Measurements from ENCODE around the gene SMIM32.

Gene SMIM32

DNA sequence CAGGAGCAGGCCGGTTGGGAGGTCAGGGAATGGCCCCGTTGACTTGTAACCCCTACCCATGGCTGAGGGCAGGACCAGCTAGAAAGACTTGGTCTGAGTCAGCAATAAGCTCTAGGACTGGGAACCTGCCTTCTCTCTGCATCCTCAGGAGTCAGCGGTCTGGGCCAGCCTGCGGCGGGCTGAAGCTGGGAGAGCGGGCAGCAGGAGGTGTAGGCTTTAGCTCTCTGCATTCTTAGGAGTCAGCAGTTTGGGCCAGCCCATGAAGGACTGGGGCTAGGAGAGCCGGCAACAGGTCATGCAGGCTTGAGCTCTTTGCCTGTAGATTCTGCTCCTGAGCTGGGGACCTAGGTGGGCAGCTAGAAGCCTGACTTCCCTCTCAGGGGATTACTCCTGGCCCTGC, 6.4 kb upstream of the SMIM32 start:
- CTCF ChIA-PET: interaction anchor here (1.3 to 2.4 kb wide), 3 partner anchors 11 to 310 kb away, joined by 3 to 8 read pairs (median 6); no protein-coding TSS in a partner anchor
- H3K4me3 ChIP-seq (ENCODE audit: low read depth, low read length): no peak overlapping the region
- no peak for TF ChIP-seq CTCF (IDR thresholded peaks at IDR 0.05; ENCODE audit: insufficient read depth, low read length, missing control alignments)
- POLR2A ChIA-PET: no interaction called here
- DNase-seq (ENCODE audit: low read depth, low spot score): no peak

GRCh38 chr5:136198453-136198852, 5.5 kb upstream of the SMIM32 start:
- ChIA-PET CTCF (interaction anchor here (0.9 to 2.4 kb wide), 2 partner anchors 11 to 13 kb away, joined by 3 to 8 read pairs; no protein-coding TSS in a partner anchor), POLR2A (no interaction called here)
- no peak for TF ChIP-seq CTCF (IDR thresholded peaks at IDR 0.05; ENCODE audit: insufficient read depth, low read length, missing control alignments)
- DNase-seq (ENCODE audit: low read depth, low spot score): no peak
- H3K4me3 ChIP-seq (ENCODE audit: low read depth, low read length): no peak overlapping the region

GRCh38 chr5:136197462-136198142, 4.6 kb upstream of the SMIM32 start:
- CTCF ChIA-PET: interaction anchor here (0.9 to 4.2 kb wide), 2 partner anchors 14 kb away, joined by 3 to 16 read pairs; no protein-coding TSS in a partner anchor

GRCh38 chr5:136195971-136196820, 3.2 kb upstream of the SMIM32 start:
- no peak for TF ChIP-seq CTCF (IDR thresholded peaks at IDR 0.05; ENCODE audit: insufficient read depth, low read length, missing control alignments)
- ChIA-PET POLR2A (no interaction called here), CTCF (interaction anchor here (0.9 to 4.2 kb wide), 3 partner anchors 16 to 22 kb away, joined by 4 to 16 read pairs (median 4); no protein-coding TSS in a partner anchor)
- H3K4me3 ChIP-seq (ENCODE audit: low read depth, low read length): no peak overlapping the region
- DNase-seq (ENCODE audit: low read depth, low spot score): no peak

More at GRCh38 chr5:136197462-136198142, 4.6 kb upstream of the SMIM32 start:
- no peak for DNase-seq (ENCODE audit: low read depth, low spot score)
- TF ChIP-seq CTCF (IDR thresholded peaks at IDR 0.05; ENCODE audit: insufficient read depth, low read length, missing control alignments): no peak
- H3K4me3 ChIP-seq (ENCODE audit: low read depth, low read length): no peak overlapping the region
- POLR2A ChIA-PET: no interaction called here

GRCh38 chr5:136194576-136194975, 1.6 kb upstream of the SMIM32 start:
- no peak overlapping the region for H3K4me3 ChIP-seq (ENCODE audit: low read depth, low read length)
- POLR2A ChIA-PET: no interaction called here
- TF ChIP-seq CTCF (IDR thresholded peaks at IDR 0.05; ENCODE audit: insufficient read depth, low read length, missing control alignments): no peak
- DNase-seq (ENCODE audit: low read depth, low spot score): no peak
- CTCF ChIA-PET: interaction anchor here (4.2 kb wide), 1 partner anchor 17 kb away, joined by 16 read pairs; no protein-coding TSS in a partner anchor
